Endodermal cell (in vitro differentiated cells): Measurements from ENCODE around the gene RBKS. TPM values are rescaled to one million over a fixed set of nuclear protein-coding genes. Genes with fewer than 3 reads are reported as not detected.
"Not testable (repeated sequence)": the region's sequence is repeated elsewhere in the genome, so short reads cannot be mapped to it uniquely, and the experiment has no call there.

Source experiments
- DNase-seq: peaks from one replicate; pipeline ENCODE4 v3.0.0-alpha.2; 2017
- H3K27ac ChIP-seq: 2 replicates; pipeline ENCODE4 v1.5.1; 2013; ENCODE audit warnings: mild to moderate bottlenecking, low read depth, low read length, moderate library complexity
- H3K27me3 ChIP-seq: 2 replicates; pipeline ENCODE4 v1.6.1; 2013; ENCODE audit warnings: mild to moderate bottlenecking, low read length, moderate library complexity; ENCODE audit not compliant: insufficient read depth, control insufficient read depth, poor library complexity, severe bottlenecking
- H3K36me3 ChIP-seq: 2 replicates; pipeline ENCODE4 v1.7.0; 2013; ENCODE audit warnings: mild to moderate bottlenecking, low read length, moderate library complexity; ENCODE audit not compliant: control insufficient read depth, insufficient read depth
- H3K4me1 ChIP-seq: one replicate; pipeline ENCODE4 v1.7.0; 2013; ENCODE audit warnings: low read length; ENCODE audit not compliant: control insufficient read depth, insufficient read depth
- H3K4me3 ChIP-seq: 2 replicates; pipeline ENCODE4 v1.5.1; 2013; ENCODE audit warnings: mild to moderate bottlenecking, low read length, moderate library complexity
- H3K9ac ChIP-seq: 2 replicates; pipeline ENCODE4 v1.6.1; 2013; ENCODE audit warnings: mild to moderate bottlenecking, low read length, moderate library complexity; ENCODE audit not compliant: poor library complexity, severe bottlenecking; ENCODE audit errors: extremely low read depth
- H3K9me3 ChIP-seq: 2 replicates; pipeline ENCODE4 v1.6.1; 2013; ENCODE audit warnings: mild to moderate bottlenecking, low read length, moderate library complexity; ENCODE audit not compliant: control insufficient read depth
- H3K27ac Mint-ChIP-seq: 2 replicates; pipeline ENCODE4 v1.8.0; 2020; ENCODE audit warnings: mixed read lengths
- H3K27me3 Mint-ChIP-seq: 2 replicates; pipeline ENCODE4 v1.8.0; 2021; ENCODE audit warnings: mild to moderate bottlenecking, mixed read lengths; ENCODE audit not compliant: insufficient read depth
- H3K36me3 Mint-ChIP-seq: 2 replicates; pipeline ENCODE4 v1.8.0; 2020; ENCODE audit warnings: low read depth, mixed read lengths
- H3K4me1 Mint-ChIP-seq: 2 replicates; pipeline ENCODE4 v1.8.0; 2020; ENCODE audit warnings: mixed read lengths
- H3K4me3 Mint-ChIP-seq: 2 replicates; pipeline ENCODE4 v1.8.0; 2020; ENCODE audit warnings: mild to moderate bottlenecking, moderate library complexity, mixed read lengths
- H3K9me3 Mint-ChIP-seq: 2 replicates; pipeline ENCODE4 v1.8.0; 2020; ENCODE audit warnings: mild to moderate bottlenecking, mixed read lengths
- WGBS, 2 experiments: methylation state at CpG; one replicate each; pipeline versions ENCODE4 v1.1.5 to v1.1.7; 2013; ENCODE audit warnings: missing lambda C conversion rate in 2 of 2, mixed read lengths in 1 of 2; ENCODE audit not compliant: insufficient coverage in 1 of 2, insufficient read length in 1 of 2; 5-methylcytosine and 5-hydroxymethylcytosine counted together
- total RNA-seq, 2 donors: library from RNA; stranded (reverse); fragmentation: NEBNext Ultra II Directional in 1 of 2; extraction: Animal tissue kit (Norgen Biotek cat#: 25700) in 1 of 2; gene quantifications; 2 replicates in 1 of 2; 3 replicates in 1 of 2; pipeline ENCODE4 v1.2.1, GENCODE V29; 2021
- TF ChIP-seq, protein P1 (sequence below): fragments of 200-600 bp; sonication (generic); conservative IDR thresholded peaks from 2 replicates; pipeline ENCODE4 v1.5.0; 2021; ENCODE audit warnings: antibody characterized with exemption, mild to moderate bottlenecking

Gene RBKS
- total RNA-seq, 2 donors from 2014 or later = 4.4 to 4.9 TPM

- 96 to 100% methylated on average over 1 to 2 of the region's 2 CpGs for WGBS, 2 experiments
- Mint-ChIP-seq H3K27ac (no peak overlapping the region), H3K4me3 (no peak overlapping the region), H3K27me3 (peaks cover 21% of the 10 kb centered on the region), H3K36me3 (peaks cover 2% of the 10 kb centered on the region), H3K9me3 (no peaks in the 10 kb centered on the region), H3K4me1 (peaks cover 2% of the 10 kb centered on the region)
- Histone ChIP-seq H3K4me1 (no peaks in the 10 kb centered on the region), H3K4me3 (no peak overlapping the region), H3K9me3 (no peaks in the 10 kb centered on the region), H3K27ac (no peak overlapping the region), H3K27me3 (peaks cover 8% of the 10 kb centered on the region), H3K36me3 (no peaks in the 10 kb centered on the region), H3K9ac (no peak overlapping the region)
- no peak for DNase-seq
- TF ChIP-seq, protein P1, sequence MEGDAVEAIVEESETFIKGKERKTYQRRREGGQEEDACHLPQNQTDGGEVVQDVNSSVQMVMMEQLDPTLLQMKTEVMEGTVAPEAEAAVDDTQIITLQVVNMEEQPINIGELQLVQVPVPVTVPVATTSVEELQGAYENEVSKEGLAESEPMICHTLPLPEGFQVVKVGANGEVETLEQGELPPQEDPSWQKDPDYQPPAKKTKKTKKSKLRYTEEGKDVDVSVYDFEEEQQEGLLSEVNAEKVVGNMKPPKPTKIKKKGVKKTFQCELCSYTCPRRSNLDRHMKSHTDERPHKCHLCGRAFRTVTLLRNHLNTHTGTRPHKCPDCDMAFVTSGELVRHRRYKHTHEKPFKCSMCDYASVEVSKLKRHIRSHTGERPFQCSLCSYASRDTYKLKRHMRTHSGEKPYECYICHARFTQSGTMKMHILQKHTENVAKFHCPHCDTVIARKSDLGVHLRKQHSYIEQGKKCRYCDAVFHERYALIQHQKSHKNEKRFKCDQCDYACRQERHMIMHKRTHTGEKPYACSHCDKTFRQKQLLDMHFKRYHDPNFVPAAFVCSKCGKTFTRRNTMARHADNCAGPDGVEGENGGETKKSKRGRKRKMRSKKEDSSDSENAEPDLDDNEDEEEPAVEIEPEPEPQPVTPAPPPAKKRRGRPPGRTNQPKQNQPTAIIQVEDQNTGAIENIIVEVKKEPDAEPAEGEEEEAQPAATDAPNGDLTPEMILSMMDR = no peak
Measured at GRCh38 chr2:27766287-27766661, 123.9 kb downstream of the RBKS start.

DNA sequence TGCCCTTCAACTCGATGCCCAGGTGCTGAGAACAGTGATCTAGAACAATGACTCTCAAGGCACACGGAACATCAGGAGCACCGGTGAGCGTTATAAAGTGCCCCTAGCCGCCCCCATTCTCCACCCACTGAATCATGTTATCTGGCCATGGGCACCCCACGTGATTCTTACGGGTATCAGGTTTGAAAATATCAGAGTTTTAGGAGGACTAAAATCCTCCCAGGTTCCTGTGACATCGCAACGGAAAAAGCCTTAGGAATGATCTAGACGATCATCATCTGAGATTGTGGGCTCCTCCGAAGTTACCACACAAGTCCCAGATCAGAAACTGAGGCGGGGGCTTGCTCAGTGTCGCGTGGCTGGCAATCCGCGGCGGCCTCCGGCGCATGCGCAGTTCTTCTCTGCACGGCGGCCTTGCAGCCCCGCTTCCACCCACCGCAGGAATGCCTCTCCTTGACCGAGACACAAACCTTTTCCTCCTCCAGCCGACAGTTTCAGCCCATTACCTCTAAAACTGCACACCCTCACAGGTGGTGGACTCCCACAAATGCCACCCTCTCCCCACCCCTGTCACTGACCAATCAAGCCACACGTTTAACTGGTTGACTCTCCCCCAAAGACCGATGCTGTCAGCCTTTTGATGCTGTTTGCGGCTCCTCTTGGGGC lies 124.4 kb downstream of the RBKS start:
- TF ChIP-seq, protein P1 = no peak
- no peak overlapping the region for H3K27ac ChIP-seq
- 66 to 85% methylated on average over 14 to 29 of the region's 29 CpGs for WGBS, 2 experiments
- no peaks in the 10 kb centered on the region for H3K4me1 Mint-ChIP-seq
- no peak overlapping the region for H3K9ac ChIP-seq
- H3K9me3 ChIP-seq = no peaks in the 10 kb centered on the region
- H3K27ac Mint-ChIP-seq = no peak overlapping the region
- H3K4me3 ChIP-seq = no peak overlapping the region
- peaks cover 2% of the 10 kb centered on the region for H3K36me3 Mint-ChIP-seq
- no peaks in the 10 kb centered on the region for H3K9me3 Mint-ChIP-seq
- H3K27me3 Mint-ChIP-seq = peaks cover 21% of the 10 kb centered on the region
- peaks cover 8% of the 10 kb centered on the region for H3K27me3 ChIP-seq
- H3K4me1 ChIP-seq = no peaks in the 10 kb centered on the region
- no peaks in the 10 kb centered on the region for H3K36me3 ChIP-seq
- no peak for DNase-seq
- no peak overlapping the region for H3K4me3 Mint-ChIP-seq

GRCh38 chr2:27764526-27764925 lies 125.7 kb downstream of the RBKS start:
- not testable (repeated sequence) for H3K36me3 ChIP-seq, H3K27me3 ChIP-seq, H3K27ac ChIP-seq, H3K36me3 Mint-ChIP-seq, H3K9ac ChIP-seq, H3K9me3 Mint-ChIP-seq, H3K4me1 ChIP-seq, H3K4me3 ChIP-seq, H3K27ac Mint-ChIP-seq, DNase-seq, H3K4me3 Mint-ChIP-seq, H3K9me3 ChIP-seq, H3K4me1 Mint-ChIP-seq
- WGBS, 2 experiments = 90 to 92% methylated on average over 3 of the region's 3 CpGs
- peaks cover 21% of the 10 kb centered on the region for H3K27me3 Mint-ChIP-seq

GRCh38 chr2:27763907-27764267 lies 126.3 kb downstream of the RBKS start:
- peaks cover 2% of the 10 kb centered on the region for H3K36me3 Mint-ChIP-seq
- H3K4me1 Mint-ChIP-seq = no peaks in the 10 kb centered on the region
- H3K27ac ChIP-seq = no peak overlapping the region
- H3K27me3 Mint-ChIP-seq = peaks cover 21% of the 10 kb centered on the region
- no peaks in the 10 kb centered on the region for H3K36me3 ChIP-seq
- no peak overlapping the region for H3K4me3 Mint-ChIP-seq
- peak overlapping the region; percentile 34 for H3K27ac Mint-ChIP-seq
- no peak for DNase-seq
- H3K9ac ChIP-seq = no peak overlapping the region
- no peaks in the 10 kb centered on the region for H3K9me3 ChIP-seq
- no peak overlapping the region for H3K4me3 ChIP-seq
- TF ChIP-seq, protein P1 = no peak
- WGBS, 2 experiments = 83 to 89% methylated on average over 2 to 7 of the region's 7 CpGs
- no peaks in the 10 kb centered on the region for H3K4me1 ChIP-seq
- no peaks in the 10 kb centered on the region for H3K9me3 Mint-ChIP-seq
- peaks cover 8% of the 10 kb centered on the region for H3K27me3 ChIP-seq
